ENCODE measurements around the gene TLR9. TPM values are rescaled to one million over a fixed set of nuclear protein-coding genes. Genes with fewer than 3 reads are reported as not detected.

TLR9 gene
- total and polyA plus RNA-seq, 9 of the 15 experiments (the other 6 are each of a cell fraction or from before 2014, with no cell fraction given), result not detected

GRCh38 chr3:52173101-52173500 lies 52.3 kb downstream of the TLR9 start:
- WGBS (ENCODE audit: insufficient coverage, low coverage, missing lambda C conversion rate), result 9% methylated on average over 1 of the region's 1 CpG
- TF ChIP-seq MXI1 (IDR thresholded peaks at IDR 0.05; ENCODE audit: low read depth, low read length), result no peak
- no peak for TF ChIP-seq RBM15 (IDR thresholded peaks at IDR 0.05; ENCODE audit: insufficient read depth, low read length)
- TF ChIP-seq TSC22D4 (tag; IDR thresholded peaks at IDR 0.05), result no peak
- no peak for TF ChIP-seq KDM1A (IDR thresholded peaks at IDR 0.05)
- TF ChIP-seq PRDM10 (IDR thresholded peaks at IDR 0.05; ENCODE audit: partially characterized antibody), result no peak
- TF ChIP-seq CBFB (CRISPR knock-in tag; IDR thresholded peaks at IDR 0.05), result no peak
- no peak for TF ChIP-seq PCBP2 (IDR thresholded peaks at IDR 0.05; ENCODE audit: low read depth, low read length, poor library complexity, severe bottlenecking)
- TF ChIP-seq FOS (IDR thresholded peaks at IDR 0.05; ENCODE audit: extremely low read depth, insufficient read length), result no peak
- Histone ChIP-seq H3K9ac (ENCODE audit: insufficient read depth in 1 of 2, low read depth in 2 of 2, low read length in 2 of 2) (no peak overlapping the region), H3K4me1 (replicated peaks in 1 of 2; ENCODE audit: control insufficient read depth in 2 of 2, insufficient read depth in 2 of 2, low read length in 2 of 2) (peaks cover 8 to 23% of the 10 kb centered on the region in 2 experiments; a peak in 4 of 5 replicates), H4K20me1 (replicated peaks; ENCODE audit: control insufficient read depth, insufficient read depth, low read length) (no peaks in the 10 kb centered on the region), H3K4me3 (no peak overlapping the region), H3K9me3 (replicated peaks; ENCODE audit: control insufficient read depth, insufficient read depth, low read depth, low read length) (no peaks in the 10 kb centered on the region), H3K79me2 (ENCODE audit: control insufficient read depth, insufficient read depth, low read length) (no peaks in the 10 kb centered on the region), H2AFZ (ENCODE audit: low read depth, low read length) (no peak overlapping the region), H3K36me3 (ENCODE audit: control insufficient read depth, insufficient read depth, low read length) (no peaks in the 10 kb centered on the region), H3K9me1 (ENCODE audit: control insufficient read depth, insufficient read depth, low read length) (no peaks in the 10 kb centered on the region), H3K4me2 (ENCODE audit: insufficient read depth, low read length) (no peak overlapping the region), H3K27me3 (ENCODE audit: control insufficient read depth in 2 of 2, insufficient read depth in 2 of 2, low read length in 2 of 2) (no peaks in the 10 kb centered on the region), H3K27ac (ENCODE audit: extremely low read depth, low read depth, low read length) (no peak overlapping the region)
- no TSS peak for BruUV-seq (replicated peaks)
- no peak for DNase-seq (ENCODE audit: extremely low read depth in 1 of 4, low spot score in 3 of 4)
- ATAC-seq, result no peak
- intact Hi-C loops (cut with micrococcal nuclease) (no loop called here), in situ Hi-C loops (cut with MboI) (no loop called here)
- CTCF ChIA-PET (ENCODE audit: low intra/inter-chr PET ratio), result no interaction called here
- POLR2A ChIA-PET, result interaction anchor here (0.6 to 0.9 kb wide), 3 partner anchors 8 to 11 kb away, joined by 3 to 4 read pairs (median 3); no protein-coding TSS in a partner anchor
- no peak for FAIRE-seq

All from K562 (cell line).